SKM-1 treated with dmso at 0.1 percent for 144 hours (cell line): Measurements from ENCODE around the gene CNTNAP5.
A peak's percentile ranks its signal among the peaks of the same experiment; 100 is the strongest.

ENCODE experiments used
- DNase-seq: peaks from one replicate; lab custom pipeline; 2025; ENCODE audit not compliant: unreplicated experiment; lab: John Stamatoyannopoulos, UW

CNTNAP5 gene

DNA sequence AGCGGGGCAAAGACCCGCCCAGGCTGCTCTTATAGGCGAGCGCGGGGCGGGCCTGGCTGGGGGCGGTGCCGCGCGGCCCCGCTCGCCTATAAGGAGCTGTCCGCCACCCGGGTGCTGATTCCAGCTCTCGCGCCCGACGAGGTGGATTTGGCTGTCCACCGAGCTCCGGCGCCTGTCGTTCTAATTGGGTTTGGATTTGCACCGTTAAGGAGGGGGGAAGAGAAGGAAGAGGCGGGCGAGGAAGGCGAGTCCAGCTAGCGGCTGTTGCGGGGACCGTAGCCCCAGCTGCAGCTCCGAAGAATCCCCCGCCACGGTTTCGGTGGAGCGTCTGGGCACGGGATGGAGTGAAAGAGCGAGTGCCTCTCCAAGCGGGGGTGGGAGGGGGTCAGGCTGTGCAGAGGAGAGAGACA, at the start of gene CNTNAP5:
Gene CNTNAP5 (plus strand): TSS at position 117 of the 410 bp plus-strand sequence. CDS start 364 bp downstream, outside the sequence.
- no peak for DNase-seq

- no peak for DNase-seq
Observed at GRCh38 chr2:123976054-123976648, 48.9 kb upstream of the CNTNAP5 start.

- DNase-seq = peak; percentile 38
Observed at GRCh38 chr2:123993728-123994323, 31.3 kb upstream of the CNTNAP5 start.

DNA sequence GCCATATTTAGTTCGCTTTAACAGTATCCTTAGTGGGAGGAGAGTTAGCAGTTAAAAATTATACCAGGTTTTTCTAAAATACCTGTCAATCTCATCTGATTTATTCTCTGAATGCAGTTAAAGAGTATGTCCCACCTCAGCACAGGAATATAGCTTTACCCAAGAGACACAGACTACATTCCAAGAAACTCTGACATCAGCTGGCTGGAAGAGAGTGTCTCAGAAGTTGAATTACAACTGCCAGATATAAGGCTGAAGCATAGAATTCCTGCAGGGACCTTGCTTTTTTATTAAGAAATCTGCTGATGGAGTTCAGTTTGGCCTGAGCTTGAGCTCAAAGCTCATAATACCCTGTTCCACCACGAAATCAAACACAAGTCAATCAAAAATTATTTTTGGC, 25.4 kb upstream of the CNTNAP5 start:
- no peak for DNase-seq

DNA sequence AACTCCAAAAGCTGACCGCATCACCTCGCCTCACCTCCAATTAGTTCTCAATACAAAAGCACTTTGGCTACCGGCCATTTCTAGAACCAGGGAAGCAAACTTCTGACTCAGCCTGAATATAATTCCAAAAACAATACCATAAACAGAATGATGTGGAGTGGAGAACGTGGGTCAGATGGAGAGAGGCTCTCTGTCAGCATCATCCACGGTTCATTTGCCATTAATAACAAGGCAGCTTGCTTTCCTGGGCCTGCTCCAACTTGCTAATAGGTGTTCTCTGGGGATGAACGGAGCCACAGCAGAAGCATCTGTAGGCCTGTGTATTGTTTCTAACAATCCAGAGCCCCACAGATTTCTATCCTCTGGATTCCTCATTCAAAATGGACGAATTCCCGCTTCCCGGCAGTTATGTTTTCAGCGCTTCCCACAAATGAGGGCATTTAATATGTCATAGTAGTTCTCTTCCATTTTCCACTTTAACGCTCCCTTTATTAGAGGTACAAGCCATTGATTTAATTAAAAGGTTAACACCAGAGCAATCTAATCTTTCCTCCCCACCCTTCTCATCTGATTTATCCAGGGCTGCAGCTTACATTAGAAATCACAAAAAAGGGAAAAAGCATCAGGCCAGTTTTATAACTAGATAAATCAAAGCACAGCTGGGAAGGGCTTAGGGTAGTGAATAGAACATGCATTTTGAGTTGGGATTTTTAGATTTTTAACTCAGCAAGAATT, 23.2 kb upstream of the CNTNAP5 start:
- DNase-seq = no peak

DNA sequence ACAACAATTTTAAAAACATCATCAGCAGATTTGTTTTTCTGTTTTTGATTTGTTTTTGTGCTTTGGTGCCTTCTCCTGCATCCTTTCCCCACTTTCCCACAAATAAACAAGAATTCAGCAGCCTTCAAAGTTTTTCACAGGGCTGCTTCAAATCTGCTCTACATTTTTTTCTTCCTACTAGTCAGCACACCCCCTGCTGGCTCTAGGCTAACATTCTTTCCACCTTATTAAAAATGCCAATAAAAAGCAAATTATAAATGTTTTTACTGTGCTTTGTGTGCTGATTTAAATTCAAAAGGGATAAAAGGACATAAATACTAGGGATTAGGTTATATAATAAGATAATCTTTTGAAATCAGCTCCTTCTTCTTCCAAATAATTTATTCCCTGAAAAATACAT, 6.2 kb upstream of the CNTNAP5 start:
- no peak for DNase-seq

DNA sequence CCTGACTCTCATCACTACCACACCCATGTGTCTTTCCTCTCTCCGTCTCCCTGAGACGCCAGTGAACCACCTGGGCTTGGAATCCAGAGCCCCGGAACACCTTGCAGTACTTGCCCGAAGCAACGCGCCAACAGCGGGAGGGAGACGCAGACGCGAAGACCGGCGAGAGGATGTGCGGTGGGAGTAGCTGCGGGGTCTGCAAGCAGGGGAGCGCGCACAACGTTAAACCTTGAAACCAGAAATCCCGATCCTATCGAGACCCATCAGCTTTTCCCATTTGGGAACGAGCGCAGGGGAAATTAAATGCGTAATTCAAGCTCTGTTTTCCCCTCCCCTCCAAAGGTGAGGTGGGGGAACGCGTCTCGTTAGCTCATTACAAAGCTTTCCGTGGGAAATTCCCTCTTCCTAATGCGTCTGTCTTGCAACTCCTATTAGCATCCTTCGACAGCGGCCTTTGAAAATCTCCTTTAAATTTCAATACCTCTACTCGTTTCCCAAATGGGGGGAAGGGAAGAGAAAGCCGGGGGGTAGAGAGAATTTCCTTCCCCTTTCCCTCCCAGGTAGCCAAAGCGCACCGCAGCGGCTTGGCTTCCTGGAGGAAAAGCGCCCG, 421 bp upstream of the CNTNAP5 start:
- no peak for DNase-seq

DNA sequence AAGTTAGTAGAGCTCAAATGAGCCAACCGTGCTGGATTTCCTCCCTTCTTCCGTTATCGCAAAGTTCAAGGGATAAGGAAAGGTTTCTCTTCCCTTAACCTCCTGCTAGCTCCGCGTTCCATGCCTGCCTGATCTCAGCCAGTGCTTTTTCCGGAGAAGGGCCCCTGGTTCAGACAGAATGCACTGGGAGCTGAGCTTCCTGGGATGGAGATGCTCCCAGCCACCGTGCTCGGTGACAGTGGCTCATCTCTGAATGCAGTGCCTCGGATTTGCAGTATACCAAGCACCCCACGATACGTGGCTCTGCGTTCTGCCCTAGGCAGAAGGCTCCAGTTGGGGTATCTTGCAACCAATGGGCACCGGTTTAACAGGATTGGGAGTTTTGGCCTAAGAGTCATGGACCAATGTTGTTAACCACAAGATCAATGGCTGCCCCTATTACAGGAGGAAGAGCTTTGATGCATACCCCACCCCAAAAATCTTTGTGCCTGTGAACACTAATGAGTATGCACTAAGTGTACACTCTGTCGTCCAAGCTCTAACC, 876 bp downstream of the CNTNAP5 start:
- DNase-seq = no peak

DNA sequence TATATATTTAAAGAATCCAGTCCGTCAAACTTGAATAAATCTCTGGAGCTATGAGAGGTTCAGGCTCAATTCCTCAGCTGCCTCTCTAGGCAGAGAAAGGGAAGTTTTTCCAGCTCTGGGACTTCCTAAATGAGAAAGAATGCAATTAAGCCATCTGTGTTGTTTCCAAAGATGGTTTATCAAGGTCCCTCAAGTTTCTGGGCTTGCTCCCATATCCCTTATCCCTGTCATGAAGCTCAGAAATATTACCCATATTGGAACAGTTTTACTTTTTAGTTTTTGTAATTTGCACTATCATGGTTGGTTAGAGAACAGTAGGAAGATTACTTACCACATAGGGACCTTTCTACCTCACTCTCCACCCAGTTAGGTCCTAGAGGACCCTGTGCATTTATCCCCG, 1.4 kb downstream of the CNTNAP5 start:
- no peak for DNase-seq

DNA sequence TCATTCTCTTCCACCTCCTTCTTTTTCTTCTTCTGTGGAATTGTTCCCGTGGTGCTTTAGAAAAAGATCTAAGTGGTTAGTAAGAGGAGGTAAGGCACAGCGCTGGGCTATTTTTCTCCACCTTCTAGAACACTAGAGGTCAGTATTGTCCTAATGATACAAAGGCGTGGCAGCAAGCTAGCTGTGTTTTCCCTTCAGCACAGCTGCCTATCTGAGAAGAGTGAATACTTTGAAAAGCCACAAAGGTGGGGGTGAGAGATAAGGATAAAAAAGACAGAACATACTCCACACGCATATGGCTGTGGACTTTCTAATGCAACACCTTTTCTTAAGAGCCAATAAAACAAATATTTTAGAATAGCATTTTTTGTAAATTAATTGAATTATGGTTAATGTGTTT, 2.1 kb downstream of the CNTNAP5 start:
- peak; percentile 67 for DNase-seq

DNA sequence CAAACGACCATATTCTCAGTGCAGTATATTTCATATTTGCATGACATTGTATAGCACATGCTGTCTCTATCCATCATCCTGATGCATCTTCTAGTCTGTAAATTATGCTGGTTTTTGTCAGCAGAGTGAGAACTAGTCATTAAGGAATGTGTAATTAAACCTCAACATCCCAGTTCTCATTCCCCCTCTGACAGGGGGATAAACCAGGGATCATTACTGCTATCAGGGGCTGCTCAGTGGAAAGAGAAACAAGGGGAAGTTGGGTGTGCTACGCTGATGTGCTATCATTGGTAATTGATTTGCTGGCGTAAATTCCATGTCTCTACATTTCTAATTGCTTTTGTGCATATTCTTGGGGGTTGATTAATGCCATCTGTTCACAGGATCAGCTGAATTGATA, 7.7 kb downstream of the CNTNAP5 start:
- DNase-seq = no peak

- DNase-seq = no peak
Observed at GRCh38 chr2:124034265-124034664, 9.2 kb downstream of the CNTNAP5 start.

DNA sequence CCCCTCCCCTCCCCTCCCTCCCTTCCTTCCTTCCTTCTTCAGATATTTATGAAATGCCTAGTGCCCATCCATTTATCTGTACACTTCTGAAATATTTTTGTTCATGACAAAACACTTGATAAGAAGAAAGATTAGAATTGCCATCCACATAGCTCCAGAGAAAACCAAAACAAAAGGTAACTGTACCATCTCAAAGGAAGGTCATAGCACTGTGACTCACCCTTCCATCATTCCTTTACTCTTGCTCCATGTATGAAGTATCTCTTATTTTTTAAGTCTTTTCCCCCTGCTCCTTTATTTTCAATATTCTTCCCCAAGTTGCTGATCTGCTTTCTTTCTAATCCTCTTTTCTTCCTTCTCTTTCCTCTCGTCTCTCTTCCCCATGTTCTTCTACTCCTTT, 9.9 kb downstream of the CNTNAP5 start:
- no peak for DNase-seq

DNA sequence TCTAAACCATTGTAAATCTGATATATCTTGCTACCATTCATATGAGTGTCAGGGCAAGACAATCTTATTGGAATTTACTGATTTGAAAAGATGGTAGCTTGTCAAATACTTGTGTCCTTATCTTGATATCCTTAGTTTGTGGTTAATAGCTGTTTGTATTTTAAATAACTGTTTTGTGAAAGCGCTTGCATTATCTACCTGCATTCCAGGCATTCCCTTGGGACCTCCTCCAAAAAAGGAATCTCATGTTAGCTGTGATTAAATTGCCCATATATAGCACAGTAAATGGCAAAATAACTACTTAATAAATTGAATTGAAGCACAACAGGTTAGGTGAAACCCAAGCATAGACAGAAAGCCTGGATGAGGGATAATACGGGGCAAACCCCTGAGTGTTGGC, 13.9 kb downstream of the CNTNAP5 start:
- DNase-seq = no peak

DNA sequence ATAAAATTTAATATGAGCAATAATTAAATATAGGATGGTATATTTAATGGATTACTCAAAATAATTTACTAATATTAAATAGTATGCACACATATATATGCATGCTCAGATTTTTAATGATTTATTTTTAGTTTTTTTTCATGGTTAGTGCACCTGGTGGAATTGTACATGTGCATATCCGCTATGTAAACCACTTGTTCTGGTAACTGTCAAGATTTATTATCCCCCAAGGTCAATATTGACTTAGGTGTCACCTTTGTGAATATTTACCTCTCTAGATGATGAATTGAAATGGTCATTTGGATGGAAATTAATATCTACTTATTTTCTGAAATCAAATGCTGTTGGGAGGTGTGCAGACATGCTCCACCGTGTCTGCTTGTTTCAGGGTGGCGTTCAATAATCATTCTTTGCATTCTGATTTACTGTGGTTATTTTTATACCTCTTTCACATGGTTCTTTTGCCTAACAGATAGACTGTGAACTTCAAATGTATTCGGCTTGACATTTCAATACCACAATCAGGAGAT, 14.7 kb downstream of the CNTNAP5 start:
- no peak for DNase-seq

GRCh38 chr2:124045894-124046293, 20.8 kb downstream of the CNTNAP5 start:
- DNase-seq = no peak

- DNase-seq = no peak
Observed at GRCh38 chr2:124046332-124046731, 21.2 kb downstream of the CNTNAP5 start.

GRCh38 chr2:124048102-124048501, 23.0 kb downstream of the CNTNAP5 start:
- no peak for DNase-seq

- DNase-seq = no peak
Observed at GRCh38 chr2:124048664-124049063, 23.6 kb downstream of the CNTNAP5 start.

- DNase-seq = no peak
Observed at GRCh38 chr2:124049136-124049535, 24.0 kb downstream of the CNTNAP5 start.

DNA sequence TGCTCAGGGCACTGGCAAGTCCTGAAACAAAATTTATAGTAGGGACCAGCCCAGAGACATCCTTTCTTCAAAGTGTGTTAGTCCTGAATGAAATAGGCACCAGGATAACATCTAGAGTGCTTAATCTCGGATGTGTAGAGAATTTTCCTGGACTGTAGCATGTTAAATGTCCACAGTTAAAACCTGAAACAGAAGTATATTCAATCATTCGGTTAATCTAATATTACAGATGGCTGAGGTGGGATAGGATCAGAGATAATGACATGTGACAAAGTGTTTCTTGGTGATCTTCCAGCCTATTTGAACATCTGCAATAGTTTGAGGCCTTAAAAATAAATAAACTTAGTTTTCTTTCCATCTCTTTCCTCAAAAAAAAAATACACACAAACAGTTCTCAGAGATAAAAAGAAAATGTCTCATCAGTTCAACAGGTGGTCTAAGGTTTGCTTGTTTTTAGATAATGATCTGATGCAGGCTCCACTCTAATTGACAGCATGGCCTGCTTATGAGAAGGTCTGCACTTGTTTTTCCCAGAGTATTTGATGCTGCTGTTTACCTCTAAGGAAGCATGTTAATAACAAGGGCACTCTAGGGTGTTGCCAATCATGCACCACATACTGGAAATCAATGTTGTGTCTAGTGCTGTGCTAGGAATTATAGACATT, 25.9 kb downstream of the CNTNAP5 start:
- DNase-seq = no peak
